K562 (cell line): ENCODE results near the gene ATF6B. TPM values are rescaled to one million over a fixed set of nuclear protein-coding genes. Genes with fewer than 3 reads are reported as not detected.

ENCODE experiments used
- ARID2 ChIP-seq: fragments of 450-650 bp; IDR thresholded peaks from 2 replicates; pipeline ENCODE4 v1.6.1; 2017; ENCODE audit warnings: antibody characterized with exemption, mild to moderate bottlenecking
- ARNT ChIP-seq, 2 experiments: fragments of 450-650 bp; IDR thresholded peaks; 2 replicates each; pipeline ENCODE4 v1.6.1; 2016; ENCODE audit warnings: mild to moderate bottlenecking in 1 of 2
- GTF2F1 ChIP-seq: IDR thresholded peaks from 2 replicates; pipeline ENCODE4 v1.6.1; 2011; ENCODE audit warnings: low read depth, low read length, improper control_type of control experiment
- MYC ChIP-seq, 2 experiments: fragments of 250-450 bp in 1 of 2; sonication (Bioruptor Pico) in 1 of 2; IDR thresholded peaks; 2 replicates each; pipeline versions ENCODE4 v1.5.1 to v1.6.1; 2012 to 2021; ENCODE audit warnings: low read depth in 2 of 2, borderline replicate concordance in 1 of 2, improper control_type of control experiment in 1 of 2, low read length in 1 of 2, mild to moderate bottlenecking in 1 of 2, moderate library complexity in 1 of 2
- NFRKB ChIP-seq: fragments of 450-650 bp; IDR thresholded peaks from 2 replicates; pipeline ENCODE4 v1.6.1; 2016; ENCODE audit warnings: low read depth
- SMARCA4 ChIP-seq: fragments of 450-650 bp; IDR thresholded peaks from 2 replicates; pipeline ENCODE4 v1.6.1; 2016
- SMARCB1 ChIP-seq: IDR thresholded peaks from 2 replicates; pipeline ENCODE4 v1.6.1; 2011; ENCODE audit warnings: improper control_type of control experiment, low read depth; ENCODE audit not compliant: insufficient read length
- SOX6 ChIP-seq: fragments of 450-650 bp; IDR thresholded peaks from 2 replicates; pipeline ENCODE4 v1.6.1; 2014; ENCODE audit warnings: mild to moderate bottlenecking
- TBL1XR1 ChIP-seq, 2 experiments: IDR thresholded peaks; 2 replicates each; pipeline ENCODE4 v1.6.1; 2012; ENCODE audit warnings: improper control_type of control experiment in 2 of 2, low read length in 2 of 2, mild to moderate bottlenecking in 1 of 2
- ZNF212 ChIP-seq: fragments of 450-650 bp; formaldehyde crosslinking; IDR thresholded peaks from 2 replicates; pipeline ENCODE4 v1.4.0; 2020; ENCODE audit warnings: mild to moderate bottlenecking
- ZNF431 ChIP-seq: sonication (generic); formaldehyde crosslinking; IDR thresholded peaks from 2 replicates; pipeline ENCODE4 v1.8.0; 2022; ENCODE audit warnings: mild to moderate bottlenecking, missing genetic modification reagents
- ZNF436 ChIP-seq: fragments of 250-450, 450-650 bp; sonication (Bioruptor Pico); formaldehyde crosslinking; IDR thresholded peaks from 2 replicates; pipeline ENCODE4 v1.7.0; 2020; ENCODE audit warnings: mild to moderate bottlenecking
- polyA plus RNA-seq, 8 experiments: library from polyadenylated mRNA; depleted of rRNA in 4 of 8; stranded (reverse) in 5 of 8; unstranded in 3 of 8; fragments of >200 nt; fragmentation: Nextera tagmentation in 2 of 8; fragmentation: Illumina TruSeq in 1 of 8; extraction: Ambion mirVana in 2 of 8; extraction: Trizol in 1 of 8; gene quantifications; 2 replicates each; pipeline versions ENCODE4 v1.2.1 to v1.2.3, GENCODE V29; 2011 to 2014; ENCODE audit warnings: inconsistent platforms in 1 of 8, missing spikeins in 1 of 8
- total RNA-seq, 7 experiments: library from RNA; depleted of rRNA in 6 of 7; stranded (reverse); fragments of >200 nt in 6 of 7; fragmentation: Illumina TruSeq in 2 of 7; extraction: Trizol in 2 of 7; gene quantifications; 2 replicates each; pipeline versions ENCODE4 v1.2.1 to v1.2.3, GENCODE V29; 2011 to 2021; ENCODE audit warnings: low replicate concordance in 1 of 7
- TF ChIP-seq, protein P1 (sequence below): fragments of 250-450 bp; sonication (Bioruptor Pico); IDR thresholded peaks from 2 replicates; pipeline ENCODE4 v1.8.0; 2022; ENCODE audit warnings: moderate library complexity, mild to moderate bottlenecking, inconsistent platforms
- TF ChIP-seq, protein P2 (sequence below): fragments of 450-650 bp; IDR thresholded peaks from 2 replicates; pipeline ENCODE4 v1.6.1; 2017; ENCODE audit warnings: mild to moderate bottlenecking, moderate library complexity
- TF ChIP-seq, protein P3 (sequence below): fragments of 250-450 bp; sonication (Bioruptor Pico); IDR thresholded peaks from 2 replicates; pipeline ENCODE4 v1.4.0; 2020; ENCODE audit warnings: mild to moderate bottlenecking, moderate library complexity
- TF ChIP-seq, protein P4 (sequence below): fragments of 450-650 bp; IDR thresholded peaks from 2 replicates; pipeline ENCODE4 v1.6.1; 2017; ENCODE audit warnings: antibody characterized with exemption, mild to moderate bottlenecking

The ATF6B gene
- total and polyA plus RNA-seq, 9 of the 15 experiments (the other 6 are each of a cell fraction or from before 2014, with no cell fraction given): 20.7 to 131 (median 31.7) TPM

DNA sequence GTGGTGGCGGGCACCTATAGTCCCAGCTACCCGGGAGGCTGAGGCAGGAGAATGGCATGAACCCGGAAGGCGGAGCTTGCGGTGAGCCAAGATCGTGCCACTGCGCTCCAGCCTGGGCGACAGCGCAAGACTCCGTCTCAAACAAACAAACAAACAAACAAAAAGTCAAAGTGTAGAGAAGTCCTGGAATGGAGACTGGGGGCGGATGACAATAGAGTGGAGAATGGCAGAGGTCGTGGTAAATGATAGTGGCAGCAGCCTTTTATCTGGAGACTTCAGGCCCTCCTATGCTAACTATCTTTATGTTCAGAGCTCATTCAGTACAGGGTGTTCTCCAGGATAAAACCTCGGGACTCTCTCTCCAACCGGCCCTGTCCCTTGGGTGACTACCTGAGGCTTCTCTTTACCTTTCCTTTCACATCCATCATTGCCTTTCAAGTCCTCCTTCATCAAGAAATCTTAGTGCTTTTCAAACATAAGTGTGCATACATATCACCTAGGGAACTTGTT is 3.4 kb upstream of the ATF6B start (continued):
- TF ChIP-seq, protein P1, sequence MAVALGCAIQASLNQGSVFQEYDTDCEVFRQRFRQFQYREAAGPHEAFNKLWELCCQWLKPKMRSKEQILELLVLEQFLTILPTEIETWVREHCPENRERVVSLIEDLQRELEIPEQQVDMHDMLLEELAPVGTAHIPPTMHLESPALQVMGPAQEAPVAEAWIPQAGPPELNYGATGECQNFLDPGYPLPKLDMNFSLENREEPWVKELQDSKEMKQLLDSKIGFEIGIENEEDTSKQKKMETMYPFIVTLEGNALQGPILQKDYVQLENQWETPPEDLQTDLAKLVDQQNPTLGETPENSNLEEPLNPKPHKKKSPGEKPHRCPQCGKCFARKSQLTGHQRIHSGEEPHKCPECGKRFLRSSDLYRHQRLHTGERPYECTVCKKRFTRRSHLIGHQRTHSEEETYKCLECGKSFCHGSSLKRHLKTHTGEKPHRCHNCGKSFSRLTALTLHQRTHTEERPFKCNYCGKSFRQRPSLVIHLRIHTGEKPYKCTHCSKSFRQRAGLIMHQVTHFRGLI: no peak
- peak; percentile 66; the same call in 1 of the 2 replicates for TF ChIP-seq ARID2
- TF ChIP-seq, protein P2, sequence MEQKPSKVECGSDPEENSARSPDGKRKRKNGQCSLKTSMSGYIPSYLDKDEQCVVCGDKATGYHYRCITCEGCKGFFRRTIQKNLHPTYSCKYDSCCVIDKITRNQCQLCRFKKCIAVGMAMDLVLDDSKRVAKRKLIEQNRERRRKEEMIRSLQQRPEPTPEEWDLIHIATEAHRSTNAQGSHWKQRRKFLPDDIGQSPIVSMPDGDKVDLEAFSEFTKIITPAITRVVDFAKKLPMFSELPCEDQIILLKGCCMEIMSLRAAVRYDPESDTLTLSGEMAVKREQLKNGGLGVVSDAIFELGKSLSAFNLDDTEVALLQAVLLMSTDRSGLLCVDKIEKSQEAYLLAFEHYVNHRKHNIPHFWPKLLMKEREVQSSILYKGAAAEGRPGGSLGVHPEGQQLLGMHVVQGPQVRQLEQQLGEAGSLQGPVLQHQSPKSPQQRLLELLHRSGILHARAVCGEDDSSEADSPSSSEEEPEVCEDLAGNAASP: no peak
- peak; percentile 99 for TF ChIP-seq SMARCA4
- peak; percentile 78 for TF ChIP-seq SMARCB1
- TF ChIP-seq TBL1XR1 (IDR thresholded peaks at IDR 0.05; ENCODE audit: low read length in 2 of 2): peak; percentile 60 to 97; a peak in 3 of 4 replicates
- TF ChIP-seq ZNF212 (CRISPR knock-in tag): 0 out of 2 replicates have a peak, but pooled peaks have one; percentile 22
- TF ChIP-seq, protein P3, sequence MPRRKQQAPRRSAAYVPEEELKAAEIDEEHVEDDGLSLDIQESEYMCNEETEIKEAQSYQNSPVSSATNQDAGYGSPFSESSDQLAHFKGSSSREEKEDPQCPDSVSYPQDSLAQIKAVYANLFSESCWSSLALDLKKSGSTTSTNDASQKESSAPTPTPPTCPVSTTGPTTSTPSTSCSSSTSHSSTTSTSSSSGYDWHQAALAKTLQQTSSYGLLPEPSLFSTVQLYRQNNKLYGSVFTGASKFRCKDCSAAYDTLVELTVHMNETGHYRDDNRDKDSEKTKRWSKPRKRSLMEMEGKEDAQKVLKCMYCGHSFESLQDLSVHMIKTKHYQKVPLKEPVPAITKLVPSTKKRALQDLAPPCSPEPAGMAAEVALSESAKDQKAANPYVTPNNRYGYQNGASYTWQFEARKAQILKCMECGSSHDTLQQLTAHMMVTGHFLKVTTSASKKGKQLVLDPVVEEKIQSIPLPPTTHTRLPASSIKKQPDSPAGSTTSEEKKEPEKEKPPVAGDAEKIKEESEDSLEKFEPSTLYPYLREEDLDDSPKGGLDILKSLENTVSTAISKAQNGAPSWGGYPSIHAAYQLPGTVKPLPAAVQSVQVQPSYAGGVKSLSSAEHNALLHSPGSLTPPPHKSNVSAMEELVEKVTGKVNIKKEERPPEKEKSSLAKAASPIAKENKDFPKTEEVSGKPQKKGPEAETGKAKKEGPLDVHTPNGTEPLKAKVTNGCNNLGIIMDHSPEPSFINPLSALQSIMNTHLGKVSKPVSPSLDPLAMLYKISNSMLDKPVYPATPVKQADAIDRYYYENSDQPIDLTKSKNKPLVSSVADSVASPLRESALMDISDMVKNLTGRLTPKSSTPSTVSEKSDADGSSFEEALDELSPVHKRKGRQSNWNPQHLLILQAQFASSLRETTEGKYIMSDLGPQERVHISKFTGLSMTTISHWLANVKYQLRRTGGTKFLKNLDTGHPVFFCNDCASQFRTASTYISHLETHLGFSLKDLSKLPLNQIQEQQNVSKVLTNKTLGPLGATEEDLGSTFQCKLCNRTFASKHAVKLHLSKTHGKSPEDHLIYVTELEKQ (CRISPR knock-in tag): no peak
- peak; percentile 99 for TF ChIP-seq SOX6
- TF ChIP-seq NFRKB: peak; percentile 9; the same call in 1 of the 2 replicates
- no peak for TF ChIP-seq ZNF436 (CRISPR knock-in tag)
- no peak for TF ChIP-seq GTF2F1
- no peak for TF ChIP-seq MYC (IDR thresholded peaks at IDR 0.05; ENCODE audit: low read depth, low read length)
- TF ChIP-seq MYC (CRISPR knock-in tag; IDR thresholded peaks at IDR 0.05; ENCODE audit: borderline replicate concordance, low read depth): no peak
- no peak for TF ChIP-seq ZNF431 (CRISPR knock-in tag)
- peak; percentile 98 to 99 for TF ChIP-seq ARNT (IDR thresholded peaks at IDR 0.05)
- TF ChIP-seq, protein P4, sequence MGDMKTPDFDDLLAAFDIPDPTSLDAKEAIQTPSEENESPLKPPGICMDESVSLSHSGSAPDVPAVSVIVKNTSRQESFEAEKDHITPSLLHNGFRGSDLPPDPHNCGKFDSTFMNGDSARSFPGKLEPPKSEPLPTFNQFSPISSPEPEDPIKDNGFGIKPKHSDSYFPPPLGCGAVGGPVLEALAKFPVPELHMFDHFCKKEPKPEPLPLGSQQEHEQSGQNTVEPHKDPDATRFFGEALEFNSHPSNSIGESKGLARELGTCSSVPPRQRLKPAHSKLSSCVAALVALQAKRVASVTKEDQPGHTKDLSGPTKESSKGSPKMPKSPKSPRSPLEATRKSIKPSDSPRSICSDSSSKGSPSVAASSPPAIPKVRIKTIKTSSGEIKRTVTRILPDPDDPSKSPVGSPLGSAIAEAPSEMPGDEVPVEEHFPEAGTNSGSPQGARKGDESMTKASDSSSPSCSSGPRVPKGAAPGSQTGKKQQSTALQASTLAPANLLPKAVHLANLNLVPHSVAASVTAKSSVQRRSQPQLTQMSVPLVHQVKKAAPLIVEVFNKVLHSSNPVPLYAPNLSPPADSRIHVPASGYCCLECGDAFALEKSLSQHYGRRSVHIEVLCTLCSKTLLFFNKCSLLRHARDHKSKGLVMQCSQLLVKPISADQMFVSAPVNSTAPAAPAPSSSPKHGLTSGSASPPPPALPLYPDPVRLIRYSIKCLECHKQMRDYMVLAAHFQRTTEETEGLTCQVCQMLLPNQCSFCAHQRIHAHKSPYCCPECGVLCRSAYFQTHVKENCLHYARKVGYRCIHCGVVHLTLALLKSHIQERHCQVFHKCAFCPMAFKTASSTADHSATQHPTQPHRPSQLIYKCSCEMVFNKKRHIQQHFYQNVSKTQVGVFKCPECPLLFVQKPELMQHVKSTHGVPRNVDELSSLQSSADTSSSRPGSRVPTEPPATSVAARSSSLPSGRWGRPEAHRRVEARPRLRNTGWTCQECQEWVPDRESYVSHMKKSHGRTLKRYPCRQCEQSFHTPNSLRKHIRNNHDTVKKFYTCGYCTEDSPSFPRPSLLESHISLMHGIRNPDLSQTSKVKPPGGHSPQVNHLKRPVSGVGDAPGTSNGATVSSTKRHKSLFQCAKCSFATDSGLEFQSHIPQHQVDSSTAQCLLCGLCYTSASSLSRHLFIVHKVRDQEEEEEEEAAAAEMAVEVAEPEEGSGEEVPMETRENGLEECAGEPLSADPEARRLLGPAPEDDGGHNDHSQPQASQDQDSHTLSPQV: no peak
